ENCODE measurements around the gene AP2M1.

DNA sequence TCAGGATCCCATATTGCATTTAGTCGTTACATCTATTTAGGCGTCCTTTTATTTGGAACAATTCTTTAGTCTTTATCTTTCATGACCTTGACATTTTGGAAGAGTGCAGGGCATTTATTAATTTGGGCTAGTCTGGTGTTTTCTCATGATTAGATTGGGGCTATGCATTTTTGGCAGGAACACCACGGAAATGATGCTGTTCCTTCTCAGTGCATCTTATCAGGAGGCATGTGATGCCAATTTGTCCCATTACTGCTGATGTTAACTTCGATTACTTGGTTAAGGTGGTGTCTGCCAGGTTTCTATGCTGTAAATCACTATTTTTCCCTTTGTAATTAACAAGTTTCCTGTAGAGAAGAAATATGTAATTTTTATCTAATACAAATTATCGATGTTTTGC lies 36.6 kb downstream of the AP2M1 start:
- TF ChIP-seq, protein P1, sequence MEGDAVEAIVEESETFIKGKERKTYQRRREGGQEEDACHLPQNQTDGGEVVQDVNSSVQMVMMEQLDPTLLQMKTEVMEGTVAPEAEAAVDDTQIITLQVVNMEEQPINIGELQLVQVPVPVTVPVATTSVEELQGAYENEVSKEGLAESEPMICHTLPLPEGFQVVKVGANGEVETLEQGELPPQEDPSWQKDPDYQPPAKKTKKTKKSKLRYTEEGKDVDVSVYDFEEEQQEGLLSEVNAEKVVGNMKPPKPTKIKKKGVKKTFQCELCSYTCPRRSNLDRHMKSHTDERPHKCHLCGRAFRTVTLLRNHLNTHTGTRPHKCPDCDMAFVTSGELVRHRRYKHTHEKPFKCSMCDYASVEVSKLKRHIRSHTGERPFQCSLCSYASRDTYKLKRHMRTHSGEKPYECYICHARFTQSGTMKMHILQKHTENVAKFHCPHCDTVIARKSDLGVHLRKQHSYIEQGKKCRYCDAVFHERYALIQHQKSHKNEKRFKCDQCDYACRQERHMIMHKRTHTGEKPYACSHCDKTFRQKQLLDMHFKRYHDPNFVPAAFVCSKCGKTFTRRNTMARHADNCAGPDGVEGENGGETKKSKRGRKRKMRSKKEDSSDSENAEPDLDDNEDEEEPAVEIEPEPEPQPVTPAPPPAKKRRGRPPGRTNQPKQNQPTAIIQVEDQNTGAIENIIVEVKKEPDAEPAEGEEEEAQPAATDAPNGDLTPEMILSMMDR (IDR thresholded peaks at IDR 0.05): no peak
- TF ChIP-seq EP300 (IDR thresholded peaks at IDR 0.05) (no peak), POLR2AphosphoS5 (IDR thresholded peaks at IDR 0.05) (no peak)

All from upper lobe of left lung (tissue), 4 donors.